Measurements from ENCODE around the gene CROCC2.

The CROCC2 gene

DNA sequence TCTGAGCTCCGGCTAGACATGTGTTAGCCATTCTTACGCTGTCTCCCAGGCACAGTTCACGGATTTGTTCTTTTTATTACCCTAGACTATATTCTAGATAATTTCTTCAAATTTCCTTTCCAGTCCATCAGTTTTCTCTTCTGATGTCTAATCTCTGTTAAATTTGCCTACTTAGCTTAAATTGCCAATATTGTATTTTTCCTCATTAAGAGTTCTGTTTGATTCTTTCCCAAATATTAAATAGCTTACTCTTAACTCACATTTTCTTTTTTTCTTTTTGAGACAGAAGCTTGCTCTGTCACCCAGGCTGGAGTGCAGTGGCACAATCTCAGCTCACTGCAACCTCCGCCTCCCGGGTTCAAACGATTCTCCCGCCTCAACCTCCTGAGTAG is 21.2 kb downstream of the CROCC2 start:
- Histone ChIP-seq H3K9ac (ENCODE audit: low read length) (no peak overlapping the region), H3K27ac (ENCODE audit: low read depth, low read length) (no peak overlapping the region), H3K27me3 (ENCODE audit: control insufficient read depth, insufficient read depth, low read length) (no peaks in the 10 kb centered on the region), H3K4me1 (ENCODE audit: control insufficient read depth, insufficient read depth, low read length) (no peaks in the 10 kb centered on the region), H3K4me3 (ENCODE audit: low read depth, low read length) (no peak overlapping the region), H3K36me3 (ENCODE audit: control insufficient read depth, insufficient read depth, low read length) (no peaks in the 10 kb centered on the region), H3K9me3 (ENCODE audit: control insufficient read depth, insufficient read depth, low read depth, low read length) (no peaks in the 10 kb centered on the region)

DNA sequence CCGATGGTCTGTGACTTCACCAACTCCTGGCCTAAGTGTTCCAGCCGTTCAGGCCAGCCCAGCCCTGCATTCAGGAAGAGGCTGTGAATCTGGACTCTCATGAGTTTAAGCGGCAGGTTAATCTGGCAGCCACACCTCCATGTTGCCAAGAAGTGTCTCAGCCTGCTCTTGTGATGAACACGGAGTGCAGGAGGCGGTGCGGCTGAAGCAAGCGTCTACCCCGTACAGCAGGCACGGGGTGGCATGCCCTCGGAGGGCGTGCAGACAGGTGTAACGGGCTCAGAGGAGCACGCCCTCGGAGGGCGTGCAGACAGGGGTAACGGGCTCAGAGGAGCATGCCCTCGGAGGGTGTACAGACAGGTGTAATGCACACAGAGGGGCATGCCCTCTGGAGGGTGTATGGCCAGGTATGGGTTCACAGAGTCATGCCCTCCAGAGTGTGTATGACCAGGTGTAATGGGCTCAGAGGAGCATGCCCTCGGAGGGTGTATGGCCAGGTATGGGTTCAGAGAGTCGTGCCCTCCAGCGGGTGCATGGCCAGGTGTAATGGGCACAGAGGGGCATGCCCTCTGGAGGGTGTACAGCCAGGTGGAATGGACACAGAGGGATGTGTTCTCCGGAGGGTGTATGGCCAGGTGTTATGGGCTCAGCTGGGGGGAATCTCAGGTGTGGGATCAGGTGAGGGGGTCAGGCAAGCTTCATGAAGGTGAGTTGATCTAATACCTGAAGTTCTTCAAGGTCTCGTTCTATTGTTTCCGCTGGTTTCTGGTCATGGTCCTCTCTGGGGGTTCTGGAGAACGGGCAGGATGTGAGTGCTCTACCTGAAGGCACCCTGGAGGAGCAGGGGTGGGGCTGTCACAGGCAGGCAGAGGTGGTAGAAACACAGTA is 22.6 kb downstream of the CROCC2 start:
- Histone ChIP-seq H3K9ac (ENCODE audit: low read length) (no peak overlapping the region), H3K4me3 (ENCODE audit: low read depth, low read length) (no peak overlapping the region), H3K27ac (ENCODE audit: low read depth, low read length) (no peak overlapping the region), H3K4me1 (ENCODE audit: control insufficient read depth, insufficient read depth, low read length) (no peaks in the 10 kb centered on the region), H3K27me3 (ENCODE audit: control insufficient read depth, insufficient read depth, low read length) (no peaks in the 10 kb centered on the region), H3K9me3 (ENCODE audit: control insufficient read depth, insufficient read depth, low read depth, low read length) (no peaks in the 10 kb centered on the region), H3K36me3 (ENCODE audit: control insufficient read depth, insufficient read depth, low read length) (no peaks in the 10 kb centered on the region)

DNA sequence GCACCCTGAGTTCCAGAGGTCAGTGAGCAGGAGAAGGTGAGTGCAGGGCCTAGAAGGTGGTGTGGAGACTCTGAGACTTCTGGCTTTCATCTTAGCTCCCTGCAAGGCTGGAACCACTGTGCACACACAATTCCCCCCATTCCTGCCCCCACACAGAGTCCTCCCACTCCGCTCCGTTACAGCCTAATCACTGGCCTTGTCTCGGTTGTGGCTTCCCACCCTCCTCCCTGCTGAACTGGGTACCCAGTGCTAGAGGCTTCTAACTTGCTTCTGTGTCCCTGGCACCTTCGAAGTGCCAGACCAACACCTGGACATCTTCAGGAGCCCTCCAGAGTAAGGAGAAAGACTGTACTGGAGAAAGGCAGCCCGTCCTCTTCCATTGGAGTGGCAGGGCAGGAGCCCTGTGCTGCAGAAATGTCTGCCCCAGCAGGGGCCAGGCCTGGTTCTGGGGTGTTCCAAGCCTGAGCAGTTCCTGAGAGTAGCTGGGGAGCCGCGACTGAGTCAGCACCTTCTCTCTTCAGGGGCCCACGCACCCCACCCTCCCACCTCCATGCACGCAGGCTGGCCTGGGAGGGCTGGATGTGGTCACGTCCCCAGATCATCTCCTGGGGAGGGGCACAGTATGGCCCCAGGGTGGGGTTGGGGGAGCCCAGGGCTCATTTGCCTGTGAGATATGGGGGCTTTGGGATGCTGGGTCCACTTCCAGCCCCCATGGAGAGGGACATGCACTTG is 23.4 kb downstream of the CROCC2 start:
- Histone ChIP-seq H3K9me3 (ENCODE audit: control insufficient read depth, insufficient read depth, low read depth, low read length) (no peaks in the 10 kb centered on the region), H3K27me3 (ENCODE audit: control insufficient read depth, insufficient read depth, low read length) (no peaks in the 10 kb centered on the region), H3K9ac (ENCODE audit: low read length) (no peak overlapping the region), H3K36me3 (ENCODE audit: control insufficient read depth, insufficient read depth, low read length) (no peaks in the 10 kb centered on the region), H3K4me1 (ENCODE audit: control insufficient read depth, insufficient read depth, low read length) (no peaks in the 10 kb centered on the region), H3K27ac (ENCODE audit: low read depth, low read length) (no peak overlapping the region), H3K4me3 (ENCODE audit: low read depth, low read length) (no peak overlapping the region)

DNA sequence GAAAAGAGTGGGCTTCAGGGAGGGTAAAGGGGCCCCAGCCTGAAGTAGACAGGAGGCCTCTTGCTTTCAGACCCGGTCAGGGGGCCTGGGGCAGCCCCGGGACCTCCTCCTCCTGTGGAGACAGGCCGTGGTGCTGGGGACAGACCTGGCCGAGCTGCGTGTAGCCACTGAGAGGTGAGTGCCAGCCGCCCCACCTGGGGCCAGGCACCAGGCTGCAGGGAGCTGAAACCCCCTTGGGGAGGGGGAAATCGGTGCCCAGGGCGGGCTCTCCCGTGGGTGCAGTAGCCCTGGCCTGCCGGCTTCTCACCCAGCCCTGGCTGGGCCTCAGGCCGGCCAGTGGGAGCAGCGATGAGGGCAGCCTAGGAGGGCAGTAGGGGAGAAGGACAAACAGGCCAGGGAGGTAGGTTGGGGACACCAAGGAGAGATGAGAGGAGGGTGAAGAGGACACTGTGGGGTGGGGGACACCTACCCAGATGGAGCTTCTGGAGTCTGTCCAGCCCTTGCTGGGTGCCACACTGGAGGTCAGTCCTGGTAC is 24.0 kb downstream of the CROCC2 start:
- H3K36me3 ChIP-seq (ENCODE audit: control insufficient read depth, insufficient read depth, low read length): no peaks in the 10 kb centered on the region
- H3K4me3 ChIP-seq (ENCODE audit: low read depth, low read length): no peak overlapping the region
- no peaks in the 10 kb centered on the region for H3K4me1 ChIP-seq (ENCODE audit: control insufficient read depth, insufficient read depth, low read length)
- H3K27me3 ChIP-seq (ENCODE audit: control insufficient read depth, insufficient read depth, low read length): no peaks in the 10 kb centered on the region
- no peak overlapping the region for H3K27ac ChIP-seq (ENCODE audit: low read depth, low read length)
- H3K9ac ChIP-seq (ENCODE audit: low read length): no peak overlapping the region
- H3K9me3 ChIP-seq (ENCODE audit: control insufficient read depth, insufficient read depth, low read depth, low read length): no peaks in the 10 kb centered on the region

DNA sequence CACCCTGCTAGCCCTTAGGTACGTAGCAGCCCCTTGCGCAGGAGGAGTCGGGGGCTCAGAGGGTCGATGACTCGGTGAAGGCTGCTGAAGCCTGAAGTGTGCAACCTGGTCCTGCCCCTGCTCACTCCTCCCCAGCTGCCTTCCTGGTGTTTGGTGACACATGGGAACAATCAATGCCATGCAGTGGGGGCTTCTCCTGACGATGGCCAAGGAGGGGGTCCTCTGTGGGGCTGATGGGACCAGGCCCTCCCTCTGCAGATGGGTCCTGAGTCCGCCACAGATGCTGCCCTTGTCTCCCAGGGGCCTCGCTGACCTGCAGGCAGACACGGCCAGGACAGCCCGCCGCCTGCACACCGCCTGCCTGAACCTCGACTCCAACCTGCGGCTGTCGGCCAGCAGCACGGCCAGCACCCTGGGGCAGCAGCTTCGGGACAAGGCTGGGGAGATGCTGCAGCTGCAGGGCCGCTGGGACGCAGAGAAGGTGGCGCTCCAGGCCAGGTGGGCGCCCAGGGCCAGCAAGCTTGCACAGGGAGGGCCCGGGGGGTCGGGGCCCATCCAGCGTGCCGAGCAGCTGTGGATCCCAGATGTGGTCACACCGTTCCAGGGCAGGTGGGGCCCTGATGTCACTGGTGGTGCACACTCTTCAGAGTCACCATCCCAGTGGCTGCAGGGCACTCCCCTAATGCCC is 24.6 kb downstream of the CROCC2 start:
- no peak overlapping the region for H3K9ac ChIP-seq (ENCODE audit: low read length)
- no peak overlapping the region for H3K4me3 ChIP-seq (ENCODE audit: low read depth, low read length)
- H3K27ac ChIP-seq (ENCODE audit: low read depth, low read length): no peak overlapping the region
- no peaks in the 10 kb centered on the region for H3K9me3 ChIP-seq (ENCODE audit: control insufficient read depth, insufficient read depth, low read depth, low read length)
- H3K27me3 ChIP-seq (ENCODE audit: control insufficient read depth, insufficient read depth, low read length): no peaks in the 10 kb centered on the region
- no peaks in the 10 kb centered on the region for H3K4me1 ChIP-seq (ENCODE audit: control insufficient read depth, insufficient read depth, low read length)
- no peaks in the 10 kb centered on the region for H3K36me3 ChIP-seq (ENCODE audit: control insufficient read depth, insufficient read depth, low read length)

DNA sequence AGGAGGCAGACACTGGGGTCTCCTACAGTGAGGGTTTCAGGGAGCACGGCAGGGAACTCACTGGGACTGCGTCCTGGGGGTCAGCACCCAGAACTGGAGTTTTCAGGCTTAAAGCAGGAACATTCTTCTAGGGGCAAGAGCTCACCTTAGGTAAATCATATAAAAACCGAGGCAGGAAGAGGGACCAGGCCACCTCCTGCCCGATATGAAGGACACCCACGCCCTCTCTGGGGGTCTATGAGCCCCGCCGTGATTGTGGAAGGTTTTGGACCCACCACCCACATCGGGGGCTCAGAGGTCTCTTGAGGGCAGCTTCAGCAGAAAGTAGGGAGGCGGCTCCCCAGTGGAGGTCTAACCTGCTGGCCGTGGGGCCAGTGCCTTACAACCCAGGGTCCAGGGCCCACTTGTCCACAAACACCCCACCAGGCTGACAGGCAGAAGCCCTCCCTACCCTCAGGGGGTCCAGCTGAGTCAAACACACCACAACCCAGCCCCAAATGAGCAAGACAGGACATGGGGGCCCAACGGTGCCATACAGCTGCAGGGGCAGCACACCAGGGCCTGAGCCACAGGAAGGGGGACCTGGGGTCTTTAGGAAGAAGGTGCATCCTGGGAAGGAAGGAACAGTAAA is 25.3 kb downstream of the CROCC2 start:
- H3K4me3 ChIP-seq (ENCODE audit: low read depth, low read length): no peak overlapping the region
- no peaks in the 10 kb centered on the region for H3K4me1 ChIP-seq (ENCODE audit: control insufficient read depth, insufficient read depth, low read length)
- H3K36me3 ChIP-seq (ENCODE audit: control insufficient read depth, insufficient read depth, low read length): no peaks in the 10 kb centered on the region
- H3K27ac ChIP-seq (ENCODE audit: low read depth, low read length): no peak overlapping the region
- peaks cover 6% of the 10 kb centered on the region for H3K9me3 ChIP-seq (ENCODE audit: control insufficient read depth, insufficient read depth, low read depth, low read length)
- H3K9ac ChIP-seq (ENCODE audit: low read length): no peak overlapping the region
- no peaks in the 10 kb centered on the region for H3K27me3 ChIP-seq (ENCODE audit: control insufficient read depth, insufficient read depth, low read length)

DNA sequence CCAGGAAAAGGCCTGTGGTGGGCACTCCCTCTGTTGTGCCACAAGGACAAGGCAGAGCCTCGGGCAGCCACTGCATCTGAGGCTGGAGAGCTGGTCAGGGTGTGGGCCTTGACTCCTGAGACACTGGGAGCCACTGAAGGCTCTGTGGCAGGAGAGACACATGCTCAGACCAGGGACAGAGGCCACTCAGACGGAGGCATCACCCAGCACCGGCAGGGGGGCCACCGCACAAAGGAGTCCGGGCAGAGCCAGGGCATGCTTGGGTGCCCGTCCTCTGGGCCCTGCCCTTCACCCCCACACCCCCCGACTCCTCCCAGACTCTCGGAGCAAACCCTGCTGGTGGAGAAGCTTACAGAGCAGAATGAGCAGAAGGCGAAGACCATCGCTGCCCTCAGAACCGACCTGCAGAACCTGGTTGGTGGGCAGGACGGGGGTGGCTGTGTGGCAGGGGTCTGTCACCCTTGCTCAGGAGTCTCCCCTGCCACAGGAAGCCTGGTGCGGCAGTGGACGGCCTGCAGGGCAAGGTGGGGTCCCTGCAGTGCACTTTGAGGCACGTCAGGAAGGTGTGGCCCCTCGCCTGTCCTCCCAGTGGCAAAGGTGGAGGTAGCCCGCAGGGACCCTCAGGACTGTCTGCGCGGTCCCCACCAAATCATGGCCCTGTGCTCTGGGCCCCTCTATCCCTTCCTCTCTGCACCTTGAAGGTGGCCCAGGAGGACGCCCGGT is 26.0 kb downstream of the CROCC2 start:
- Histone ChIP-seq H3K4me1 (ENCODE audit: control insufficient read depth, insufficient read depth, low read length) (no peaks in the 10 kb centered on the region), H3K9me3 (ENCODE audit: control insufficient read depth, insufficient read depth, low read depth, low read length) (peaks cover 13% of the 10 kb centered on the region)

DNA sequence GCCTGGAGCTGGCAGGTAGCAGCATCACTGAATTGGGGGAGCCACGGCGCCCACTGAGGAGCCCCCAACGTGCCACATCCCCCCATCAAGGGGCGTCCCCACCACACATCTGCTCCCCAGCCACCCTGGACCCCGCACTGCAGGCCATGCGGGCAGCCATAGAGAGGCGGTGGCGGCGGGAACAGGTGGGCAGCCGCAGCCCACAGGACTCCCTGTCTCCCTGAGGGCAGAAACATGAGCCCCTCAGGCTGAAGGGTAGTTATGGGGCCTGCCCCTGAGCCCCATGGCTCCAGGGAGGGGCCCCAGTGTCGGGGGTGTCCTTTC is 26.6 kb downstream of the CROCC2 start:
- Histone ChIP-seq H3K4me3 (ENCODE audit: low read depth, low read length) (no peak overlapping the region), H3K9ac (ENCODE audit: low read length) (no peak overlapping the region), H3K9me3 (ENCODE audit: control insufficient read depth, insufficient read depth, low read depth, low read length) (peaks cover 14% of the 10 kb centered on the region), H3K4me1 (ENCODE audit: control insufficient read depth, insufficient read depth, low read length) (no peaks in the 10 kb centered on the region), H3K27ac (ENCODE audit: low read depth, low read length) (no peak overlapping the region), H3K36me3 (ENCODE audit: control insufficient read depth, insufficient read depth, low read length) (no peaks in the 10 kb centered on the region), H3K27me3 (ENCODE audit: control insufficient read depth, insufficient read depth, low read length) (no peaks in the 10 kb centered on the region)

More for the DNA sequence above, 26.0 kb downstream of the CROCC2 start:
- Histone ChIP-seq H3K27ac (ENCODE audit: low read depth, low read length) (no peak overlapping the region), H3K27me3 (ENCODE audit: control insufficient read depth, insufficient read depth, low read length) (no peaks in the 10 kb centered on the region), H3K36me3 (ENCODE audit: control insufficient read depth, insufficient read depth, low read length) (no peaks in the 10 kb centered on the region), H3K9ac (ENCODE audit: low read length) (no peak overlapping the region), H3K4me3 (ENCODE audit: low read depth, low read length) (no peak overlapping the region)

DNA sequence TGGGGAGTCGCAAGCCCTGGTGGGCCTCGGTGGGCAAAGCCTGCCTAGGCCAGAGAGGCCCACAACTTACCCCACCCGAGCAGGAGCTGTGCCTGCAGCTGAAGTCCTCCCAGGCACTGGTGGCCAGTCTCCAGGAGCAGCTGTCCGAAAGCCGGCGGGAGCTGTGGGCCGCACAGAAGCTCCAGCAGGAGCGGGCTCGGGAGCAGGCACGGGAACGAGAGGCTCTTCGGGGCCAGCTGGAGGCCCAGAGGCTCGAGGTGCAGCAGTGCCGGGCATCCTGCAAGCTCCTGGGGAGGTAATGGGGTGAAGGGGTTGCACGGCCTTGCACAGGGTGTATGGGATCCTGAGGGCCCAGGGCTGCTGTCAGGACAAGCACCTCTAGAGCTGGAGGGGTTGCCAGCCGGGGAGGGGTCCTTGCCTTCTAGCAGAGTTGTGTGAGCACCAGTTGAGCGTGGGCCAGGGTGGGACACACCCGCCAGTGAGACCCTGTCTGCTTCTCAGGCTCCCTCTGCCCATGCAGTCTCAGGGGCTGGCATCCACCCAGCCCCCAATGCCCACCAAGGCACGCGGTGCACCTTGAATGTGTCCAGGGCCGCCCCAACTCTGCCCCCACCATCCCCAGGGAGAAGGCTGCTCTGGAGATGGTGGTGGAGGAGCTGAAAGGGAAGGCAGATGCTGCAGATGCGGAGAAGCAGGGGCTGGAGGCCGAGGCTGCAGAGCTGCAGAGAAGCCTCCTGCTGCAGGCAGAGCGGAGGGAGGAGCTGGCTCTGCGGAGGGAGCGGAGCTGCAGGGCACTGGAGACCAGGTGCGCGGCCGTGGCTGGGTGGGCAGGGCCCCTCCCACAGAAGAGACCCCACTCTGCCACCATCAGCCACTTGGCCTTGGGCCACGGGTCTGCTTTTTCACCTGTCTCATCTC is 27.2 kb downstream of the CROCC2 start:
- no peak overlapping the region for H3K9ac ChIP-seq (ENCODE audit: low read length)
- H3K4me3 ChIP-seq (ENCODE audit: low read depth, low read length): no peak overlapping the region
- peaks cover 14% of the 10 kb centered on the region for H3K9me3 ChIP-seq (ENCODE audit: control insufficient read depth, insufficient read depth, low read depth, low read length)
- H3K27me3 ChIP-seq (ENCODE audit: control insufficient read depth, insufficient read depth, low read length): no peaks in the 10 kb centered on the region
- H3K27ac ChIP-seq (ENCODE audit: low read depth, low read length): no peak overlapping the region
- no peaks in the 10 kb centered on the region for H3K36me3 ChIP-seq (ENCODE audit: control insufficient read depth, insufficient read depth, low read length)
- H3K4me1 ChIP-seq (ENCODE audit: control insufficient read depth, insufficient read depth, low read length): no peaks in the 10 kb centered on the region
